Liver (tissue), 9 donors: ENCODE measurements around the gene CDH1. TPM values are rescaled to one million over a fixed set of nuclear protein-coding genes. Genes with fewer than 3 reads are reported as not detected.

ENCODE experiments used
- DNase-seq: peaks from one replicate; pipeline ENCODE4 v3.0.0-alpha.2; 2017; ENCODE audit warnings: low spot score
- H3K27ac ChIP-seq, 2 donors: one replicate each; pipeline ENCODE4 v1.7.0; 2013; ENCODE audit warnings: inconsistent platforms in 2 of 2, low read length in 2 of 2, control low read depth in 1 of 2, low read depth in 1 of 2, mild to moderate bottlenecking in 1 of 2
- H3K27me3 ChIP-seq, 4 donors: one replicate each; pipeline versions ENCODE4 v1.6.1 to v1.7.0; 2013; ENCODE audit warnings: low read length in 3 of 4, inconsistent platforms in 1 of 4, mild to moderate bottlenecking in 1 of 4, moderate library complexity in 1 of 4; ENCODE audit not compliant: control insufficient read depth in 4 of 4, insufficient read depth in 4 of 4
- H3K36me3 ChIP-seq, 4 donors: one replicate each; pipeline versions ENCODE4 v1.6.1 to v1.7.0; 2013; ENCODE audit warnings: low read length in 3 of 4, mild to moderate bottlenecking in 3 of 4, low read depth in 1 of 4, moderate library complexity in 1 of 4; ENCODE audit not compliant: control insufficient read depth in 4 of 4, insufficient read depth in 3 of 4
- H3K4me1 ChIP-seq, 4 donors: one replicate each; pipeline versions ENCODE4 v1.6.1 to v1.7.0; 2013; ENCODE audit warnings: low read length in 3 of 4, mild to moderate bottlenecking in 3 of 4, moderate library complexity in 1 of 4; ENCODE audit not compliant: control insufficient read depth in 4 of 4, insufficient read depth in 4 of 4
- H3K4me3 ChIP-seq, 3 donors: one replicate each; pipeline versions ENCODE4 v1.6.1 to v1.7.0; 2013; ENCODE audit warnings: low read length in 3 of 3, control low read depth in 1 of 3, low read depth in 1 of 3, mild to moderate bottlenecking in 1 of 3
- H3K9ac ChIP-seq, 2 donors: one replicate each; pipeline ENCODE4 v1.7.0; 2013; ENCODE audit warnings: low read length in 2 of 2, mild to moderate bottlenecking in 2 of 2, moderate library complexity in 2 of 2, control low read depth in 1 of 2, low read depth in 1 of 2
- H3K9me3 ChIP-seq, 4 donors: one replicate each; pipeline versions ENCODE4 v1.6.1 to v1.7.0; 2013; ENCODE audit warnings: low read length in 3 of 4; ENCODE audit not compliant: control insufficient read depth in 4 of 4
- ATF3 ChIP-seq: IDR thresholded peaks from 2 replicates; pipeline ENCODE4 v1.6.1; 2016; ENCODE audit warnings: antibody characterized with exemption
- CTCF ChIP-seq: fragments of 150-350 bp; IDR thresholded peaks from 2 replicates; pipeline ENCODE4 v1.5.1; 2017; ENCODE audit warnings: improper control_type of control experiment, low read depth, low read length; ENCODE audit not compliant: missing input control
- EGR1 ChIP-seq, 2 donors: IDR thresholded peaks; 2 replicates each; pipeline ENCODE4 v1.6.1; 2016 to 2018; ENCODE audit warnings: antibody characterized with exemption in 2 of 2, low read depth in 2 of 2
- FOXA1 ChIP-seq: IDR thresholded peaks from 2 replicates; pipeline ENCODE4 v1.6.1; 2016; ENCODE audit warnings: antibody characterized with exemption
- GABPA ChIP-seq, 2 donors: IDR thresholded peaks in 1 of 2; conservative IDR thresholded peaks in 1 of 2; 2 replicates each; pipeline ENCODE4 v1.6.1; 2016; ENCODE audit warnings: antibody characterized with exemption in 2 of 2, mild to moderate bottlenecking in 1 of 2, moderate library complexity in 1 of 2
- HNF4A ChIP-seq, 2 donors: conservative IDR thresholded peaks; 2 replicates each; pipeline ENCODE4 v1.6.1; 2016; ENCODE audit warnings: antibody characterized with exemption in 2 of 2, mild to moderate bottlenecking in 2 of 2
- HNF4G ChIP-seq: IDR thresholded peaks from 2 replicates; pipeline ENCODE4 v1.6.1; 2016; ENCODE audit warnings: antibody characterized with exemption
- JUND ChIP-seq, 2 donors: IDR thresholded peaks; 2 replicates each; pipeline ENCODE4 v1.6.1; 2016; ENCODE audit warnings: antibody characterized with exemption in 2 of 2
- MAX ChIP-seq: IDR thresholded peaks from 2 replicates; pipeline ENCODE4 v1.6.1; 2016; ENCODE audit warnings: antibody characterized with exemption
- NR2F2 ChIP-seq: IDR thresholded peaks from 2 replicates; pipeline ENCODE4 v1.6.1; 2016; ENCODE audit warnings: antibody characterized with exemption
- RAD21 ChIP-seq, 2 donors: IDR thresholded peaks; 2 replicates each; pipeline ENCODE4 v1.6.1; 2016; ENCODE audit warnings: antibody characterized with exemption in 2 of 2, mild to moderate bottlenecking in 2 of 2
- REST ChIP-seq: IDR thresholded peaks from 2 replicates; pipeline ENCODE4 v1.6.1; 2016; ENCODE audit warnings: antibody characterized with exemption, mild to moderate bottlenecking
- RXRA ChIP-seq, 2 donors: IDR thresholded peaks; 2 replicates each; pipeline ENCODE4 v1.6.1; 2017 to 2018; ENCODE audit warnings: antibody characterized with exemption in 2 of 2, mild to moderate bottlenecking in 1 of 2
- SP1 ChIP-seq: IDR thresholded peaks from 2 replicates; pipeline ENCODE4 v1.6.1; 2018; ENCODE audit warnings: antibody characterized with exemption, mild to moderate bottlenecking
- YY1 ChIP-seq: IDR thresholded peaks from 2 replicates; pipeline ENCODE4 v1.6.1; 2016; ENCODE audit warnings: antibody characterized with exemption, mild to moderate bottlenecking
- ZBTB33 ChIP-seq: IDR thresholded peaks from 2 replicates; pipeline ENCODE4 v1.6.1; 2016; ENCODE audit warnings: antibody characterized with exemption
- WGBS: extraction: QIAGEN DNeasy Blood & Tissue Kit; methylation state at CpG from one replicate; pipeline ENCODE4 v1.1.7; 2013; 5-methylcytosine and 5-hydroxymethylcytosine counted together
- polyA plus RNA-seq, 2 donors: library from polyadenylated mRNA; stranded (reverse) in 1 of 2; unstranded in 1 of 2; fragments of 200-250 nt in 1 of 2; fragments of >200 nt in 1 of 2; fragmentation: Nextera tagmentation in 1 of 2; extraction: Ambion mirVana in 1 of 2; gene quantifications; one replicate each; pipeline versions ENCODE4 v1.2.1 to v1.2.3, GENCODE V29; 2013 to 2015
- total RNA-seq, 2 donors: library from RNA; depleted of rRNA; stranded (reverse); fragments of >200 nt; gene quantifications; one replicate each; pipeline ENCODE4 v1.2.3, GENCODE V29; 2014
- donor health status: healthy.
- donor health status: healthy.
- donor health status: healthy.
- donor health status: healthy.
- donor health status: healthy.

Gene CDH1
- total and polyA plus RNA-seq, 4 donors = 21.8 to 69.3 (median 50.3) TPM

- no peak overlapping the region for H3K27ac ChIP-seq
- TF ChIP-seq RAD21 (IDR thresholded peaks at IDR 0.05) (no peak), JUND (IDR thresholded peaks at IDR 0.05) (no peak), REST (no peak), MAX (no peak), GABPA (IDR thresholded peaks at IDR 0.05 in 1 of 2, conservative IDR thresholded peaks at IDR 0.05 in 1 of 2) (no peak), ATF3 (no peak), EGR1 (IDR thresholded peaks at IDR 0.05; ENCODE audit: low read depth in 2 of 2) (no peak), NR2F2 (no peak)
- no peak overlapping the region for H3K9ac ChIP-seq
- WGBS = 82% methylated on average over 8 of the region's 8 CpGs
- no peak for DNase-seq
- H3K9me3 ChIP-seq = no peaks in the 10 kb centered on the region
- H3K4me1 ChIP-seq = peaks cover 0 to 4% (median 1%) of the 10 kb centered on the region in 4 donors
- no peaks in the 10 kb centered on the region for H3K27me3 ChIP-seq
- H3K4me3 ChIP-seq = no peak overlapping the region
- H3K36me3 ChIP-seq = peaks cover 0 to 2% (median 0%) of the 10 kb centered on the region in 4 donors
Observed at GRCh38 chr16:68764862-68765261, 27.8 kb downstream of the CDH1 start.

- H3K9ac ChIP-seq = no peak overlapping the region
- 82% methylated on average over 1 of the region's 1 CpG for WGBS
- H3K27me3 ChIP-seq = no peaks in the 10 kb centered on the region
- no peak overlapping the region for H3K4me3 ChIP-seq
- H3K4me1 ChIP-seq = no peaks in the 10 kb centered on the region
- H3K27ac ChIP-seq = no peak overlapping the region
- peaks cover 0 to 11% (median 7%) of the 10 kb centered on the region in 4 donors for H3K36me3 ChIP-seq
- TF ChIP-seq RAD21 (IDR thresholded peaks at IDR 0.05) = no peak
- no peak for TF ChIP-seq HNF4A (conservative IDR thresholded peaks at IDR 0.05)
- TF ChIP-seq ZBTB33 = no peak
- no peak for TF ChIP-seq RXRA (IDR thresholded peaks at IDR 0.05)
- no peak for TF ChIP-seq YY1
- H3K9me3 ChIP-seq = no peaks in the 10 kb centered on the region
- no peak for DNase-seq
Observed at GRCh38 chr16:68767581-68767980, 30.5 kb downstream of the CDH1 start.

GRCh38 chr16:68768175-68768574, 31.1 kb downstream of the CDH1 start:
- H3K36me3 ChIP-seq = peaks cover 0 to 11% (median 7%) of the 10 kb centered on the region in 4 donors
- TF ChIP-seq FOXA1 (no peak), REST (no peak), HNF4G (no peak), EGR1 (IDR thresholded peaks at IDR 0.05; ENCODE audit: low read depth in 2 of 2) (no peak), MAX (no peak), CTCF (no peak), SP1 (no peak), JUND (IDR thresholded peaks at IDR 0.05) (no peak), RXRA (IDR thresholded peaks at IDR 0.05) (no peak), GABPA (IDR thresholded peaks at IDR 0.05 in 1 of 2, conservative IDR thresholded peaks at IDR 0.05 in 1 of 2) (no peak)

More at GRCh38 chr16:68768175-68768574, 31.1 kb downstream of the CDH1 start:
- no peak overlapping the region for H3K9ac ChIP-seq
- no peaks in the 10 kb centered on the region for H3K27me3 ChIP-seq
- H3K27ac ChIP-seq = no peak overlapping the region
- 85% methylated on average over 7 of the region's 7 CpGs for WGBS
- no peaks in the 10 kb centered on the region for H3K4me1 ChIP-seq
- no peak overlapping the region for H3K4me3 ChIP-seq
- no peaks in the 10 kb centered on the region for H3K9me3 ChIP-seq
- DNase-seq = no peak
